Upper lobe of left lung (tissue), 4 donors: ENCODE measurements around the gene PPP1R12B.

Experiments used
- CTCF ChIP-seq, 6 experiments: fragments of 450-650 bp in 4 of 6; fragments of 200-600 bp in 2 of 6; sonication (generic) in 2 of 6; IDR thresholded peaks; one replicate each; pipeline ENCODE4 v1.5.1; 2016 to 2019; ENCODE audit warnings: antibody characterized with exemption in 6 of 6
- EP300 ChIP-seq, 4 donors: sonication (generic); formaldehyde crosslinking; IDR thresholded peaks; one replicate each; pipeline ENCODE4 v1.5.1; 2017; ENCODE audit warnings: antibody characterized with exemption in 4 of 4, control low read depth in 2 of 4
- POLR2A ChIP-seq, 4 donors: fragments of 450-650 bp; IDR thresholded peaks; one replicate each; pipeline ENCODE4 v1.5.1; 2016 to 2017; ENCODE audit warnings: antibody characterized with exemption in 4 of 4, mild to moderate bottlenecking in 2 of 4
- POLR2AphosphoS5 ChIP-seq, 2 donors: sonication (generic); formaldehyde crosslinking; IDR thresholded peaks; one replicate each; pipeline ENCODE4 v1.5.1; 2017; ENCODE audit warnings: antibody characterized with exemption in 2 of 2

- TF ChIP-seq CTCF (IDR thresholded peaks at IDR 0.05) (no peak), POLR2A (IDR thresholded peaks at IDR 0.05) (no peak), EP300 (IDR thresholded peaks at IDR 0.05) (no peak), POLR2AphosphoS5 (IDR thresholded peaks at IDR 0.05) (no peak)
Observed at GRCh38 chr1:202615501-202616354, 267.2 kb downstream of the PPP1R12B start.
